Motor neuron (in vitro differentiated cells): Measurements from ENCODE around the gene ZBTB7C. TPM values are rescaled to one million over a fixed set of nuclear protein-coding genes. Genes with fewer than 3 reads are reported as not detected.

Source experiments
- ATAC-seq, 8 experiments: fragments of 200-7000 bp; cut with Tn5 transposase; replicated peaks in 6 of 8; 2 replicates each; pipeline ENCODE4 v1.8.0; 2021; ENCODE audit warnings: mild to moderate bottlenecking in 8 of 8, moderate library complexity in 8 of 8
- H3K27ac ChIP-seq, 2 donors: fragments of 250-450 bp; sonication (Bioruptor Pico); 2 replicates each; pipeline ENCODE4 v1.9.0; 2021; ENCODE audit warnings: antibody characterized with exemption in 2 of 2, mild to moderate bottlenecking in 2 of 2, moderate library complexity in 1 of 2
- H3K4me1 ChIP-seq, 2 donors: fragments of 250-450 bp; sonication (Bioruptor Pico); replicated peaks in 1 of 2; 2 replicates each; pipeline ENCODE4 v1.6.1; 2021; ENCODE audit warnings: antibody characterized with exemption in 2 of 2, mild to moderate bottlenecking in 2 of 2, moderate library complexity in 1 of 2
- H3K4me3 ChIP-seq, 5 donors: fragments of 250-450 bp; sonication (Bioruptor Pico); 2 replicates each; pipeline ENCODE4 v1.9.0; 2021; ENCODE audit warnings: antibody characterized with exemption in 5 of 5, mild to moderate bottlenecking in 5 of 5, moderate library complexity in 4 of 5
- WGBS, 10 experiments: fragments of 450-650 bp; shearing (Covaris generic); methylation state at CpG; one replicate each; pipeline ENCODE4 v1.0.0; 2022; 5-methylcytosine and 5-hydroxymethylcytosine counted together
- in situ Hi-C, 9 experiments: fragments of 400-800 bp; cut with MboI; loops; one replicate each; pipeline ENCODE4 v1.15.0; 2021; ENCODE audit warnings: low sequenced_read_pairs in 9 of 9, low pct_unique_long_range_greater_than_20kb in 2 of 9; ENCODE audit not compliant: unreplicated experiment in 9 of 9
- total RNA-seq, 8 experiments: library from RNA; unstranded; fragments of 300-600 nt; gene quantifications; 2 replicates each; pipeline versions ENCODE4 v1.2.3 to v1.2.4, GENCODE V29; 2022

ZBTB7C gene
- total RNA-seq, 8 experiments from 2014 or later = 0.36 to 11.2 (median 3.8) TPM

DNA sequence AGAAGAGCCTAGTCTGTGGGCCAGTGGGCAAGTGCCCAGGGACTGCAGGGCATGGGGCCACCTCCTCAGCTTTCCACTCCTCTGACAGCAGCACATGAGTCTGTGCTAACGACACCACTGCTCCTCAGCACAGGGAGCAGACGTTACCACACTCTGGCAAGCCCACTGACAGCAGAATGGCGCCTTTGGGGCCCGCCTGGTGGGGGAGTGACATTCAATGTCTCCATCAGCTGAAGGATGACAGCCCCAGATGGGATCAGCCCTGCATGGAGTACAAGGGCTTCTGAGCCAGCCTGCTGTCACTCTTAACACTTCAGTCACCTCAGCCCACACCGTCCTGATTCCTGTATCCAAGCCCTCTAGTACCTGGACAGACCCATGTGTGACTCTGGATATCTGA is 329.3 kb downstream of the ZBTB7C start:
- in situ Hi-C loops = no loop called here
- ATAC-seq = peak in 5 of 8 experiments; percentile 64 to 84 (median 70)
- H3K27ac ChIP-seq = peak overlapping the region in 1 of 2 donors; percentile 36
- peaks cover 14 to 18% of the 10 kb centered on the region in 2 donors for H3K4me1 ChIP-seq
- WGBS, 10 experiments = 69 to 100% (median 100%) methylated on average over 1 to 4 of the region's 5 CpGs; no CpG with 5 or more reads in 7 of the 10 experiments
- H3K4me3 ChIP-seq = no peak overlapping the region

DNA sequence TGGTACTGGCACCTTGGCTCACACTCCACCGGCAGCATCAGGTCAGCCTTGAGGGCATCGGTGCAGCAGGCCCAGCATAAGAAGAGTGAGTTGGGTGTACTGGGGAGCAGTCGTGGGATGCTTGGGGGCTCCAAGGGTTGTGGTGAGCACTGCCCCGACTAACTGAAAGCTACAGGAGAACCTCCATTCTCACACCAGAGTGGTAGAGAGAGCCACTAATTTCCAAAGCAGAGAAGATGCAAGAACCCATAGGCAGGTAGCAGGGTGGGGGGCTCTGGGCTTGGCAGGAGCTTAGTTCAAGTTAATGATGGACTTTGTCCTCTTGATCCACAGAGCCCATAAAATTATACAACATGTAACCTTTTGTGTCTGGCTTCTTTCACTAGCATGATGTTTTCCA is 330.7 kb downstream of the ZBTB7C start:
- no peak for ATAC-seq
- 90 to 92% methylated on average over 2 of the region's 4 CpGs; no CpG with 5 or more reads in 8 of the 10 experiments for WGBS, 10 experiments
- no peak overlapping the region for H3K27ac ChIP-seq

DNA sequence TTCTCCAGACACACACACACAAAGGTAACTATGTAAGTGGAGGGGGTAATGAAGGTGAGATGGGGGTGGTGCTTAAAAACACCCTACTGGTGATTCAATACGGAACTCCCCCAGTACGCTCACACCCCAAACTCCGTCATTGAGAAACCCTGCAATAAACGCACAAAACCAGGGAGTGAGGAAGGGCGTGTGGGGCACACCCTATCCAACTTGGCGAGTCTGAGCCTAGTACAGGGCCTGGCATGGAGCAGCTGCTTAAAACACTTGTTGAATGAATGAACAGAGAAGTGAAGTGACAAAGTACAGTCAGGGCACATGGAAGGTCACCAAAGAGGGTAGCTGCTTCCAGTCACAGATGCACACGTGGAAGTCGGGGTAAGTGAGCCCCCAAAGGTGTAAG is 331.9 kb downstream of the ZBTB7C start:
- Histone ChIP-seq H3K4me1 (peaks cover 10 to 18% of the 10 kb centered on the region in 2 donors), H3K4me3 (no peak overlapping the region), H3K27ac (no peak overlapping the region)
- no peak for ATAC-seq
- 50 to 100% (median 100%) methylated on average over 1 to 5 of the region's 8 CpGs; no CpG with 5 or more reads in 5 of the 10 experiments for WGBS, 10 experiments
- in situ Hi-C loops = no loop called here

More for the DNA sequence above, 330.7 kb downstream of the ZBTB7C start:
- Histone ChIP-seq H3K4me1 (peaks cover 12 to 22% of the 10 kb centered on the region in 2 donors), H3K4me3 (no peak overlapping the region)
- in situ Hi-C loops = no loop called here

DNA sequence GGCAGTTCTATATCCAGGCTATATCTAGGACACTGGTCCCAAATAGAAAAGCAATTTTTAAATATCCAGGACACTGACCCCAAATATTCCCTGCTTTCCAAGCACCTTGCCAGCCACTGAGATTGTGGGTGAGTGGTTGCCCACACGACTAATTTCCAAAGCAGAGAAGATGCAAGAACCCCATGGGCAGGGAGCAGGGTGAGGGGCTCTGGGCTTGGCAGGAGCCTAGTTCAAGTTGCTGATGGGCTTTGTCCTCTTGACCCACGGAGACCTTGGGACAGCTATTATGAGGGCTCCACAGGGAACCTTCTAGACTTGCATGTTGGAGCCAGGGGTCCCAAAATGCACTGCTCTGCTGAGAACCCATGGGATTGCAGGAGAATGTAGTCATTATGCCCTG is 332.7 kb downstream of the ZBTB7C start:
- Histone ChIP-seq H3K4me3 (no peak overlapping the region), H3K27ac (no peak overlapping the region), H3K4me1 (peaks cover 10 to 18% of the 10 kb centered on the region in 2 donors)
- ATAC-seq = no peak
- 60% methylated on average over 1 of the region's 2 CpGs; no CpG with 5 or more reads in 8 of the 10 experiments for WGBS, 10 experiments
- in situ Hi-C loops = no loop called here

DNA sequence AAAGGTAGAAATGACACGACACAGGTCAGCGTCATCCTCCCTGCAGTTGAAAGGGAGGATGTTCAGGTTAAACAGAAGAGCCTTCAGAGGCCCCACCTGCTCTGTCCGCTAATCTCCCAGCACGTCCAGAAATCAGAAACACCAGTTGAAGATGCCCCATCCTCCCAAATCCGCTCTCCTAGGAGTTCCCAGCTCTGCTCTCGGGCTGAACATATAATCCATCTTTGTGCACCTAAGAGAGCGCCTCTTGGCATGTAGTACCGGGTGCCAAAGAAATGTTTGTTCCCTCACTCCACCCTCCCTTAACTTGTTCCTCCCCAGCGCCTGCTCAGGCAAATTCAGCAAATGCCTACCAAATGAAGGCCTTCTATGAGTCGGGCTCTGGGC is 333.5 kb downstream of the ZBTB7C start:
- 57 to 100% (median 85%) methylated on average over 1 to 4 of the region's 10 CpGs; no CpG with 5 or more reads in 3 of the 10 experiments for WGBS, 10 experiments
- no peak for ATAC-seq
- H3K4me1 ChIP-seq = peaks cover 11 to 18% of the 10 kb centered on the region in 2 donors
- no peak overlapping the region for H3K27ac ChIP-seq
- H3K4me3 ChIP-seq = no peak overlapping the region
- in situ Hi-C loops = no loop called here

DNA sequence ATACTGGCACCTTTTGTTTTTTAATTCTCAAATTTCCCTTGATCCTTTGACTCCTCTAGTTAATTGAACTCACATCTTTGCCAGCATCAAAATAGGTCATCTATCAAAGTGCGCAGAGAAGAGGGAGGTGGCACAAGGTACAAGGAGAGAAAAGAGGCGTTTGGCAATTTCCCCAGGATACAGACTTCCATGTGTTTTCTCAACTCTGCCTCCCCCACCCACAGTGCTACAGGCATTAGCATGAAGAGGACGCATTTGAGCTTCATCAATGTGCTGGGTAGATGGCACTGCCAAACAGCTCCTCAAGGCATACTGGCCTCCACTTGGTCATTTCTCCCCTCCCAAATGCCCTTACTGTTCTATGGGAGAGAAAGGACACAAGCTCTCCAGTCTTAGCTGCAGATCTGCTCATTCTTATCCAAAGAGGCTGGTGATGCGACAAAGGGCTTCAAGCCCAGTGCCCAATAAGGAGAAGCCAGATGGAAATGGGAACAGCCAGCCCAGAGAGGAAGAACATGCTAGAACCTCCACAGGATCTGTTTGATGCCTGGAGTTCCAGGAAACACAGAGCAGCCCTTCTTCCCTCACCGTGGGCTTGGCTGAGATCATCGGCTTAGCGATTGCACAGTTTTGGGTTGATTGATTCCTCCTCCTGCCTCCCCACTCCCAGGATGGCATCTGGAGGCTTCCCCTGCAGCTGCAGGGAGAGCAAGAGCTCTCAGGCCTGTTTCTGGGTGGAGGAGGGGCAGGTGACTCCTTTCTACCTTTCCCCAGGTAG is 334.1 kb downstream of the ZBTB7C start:
- H3K27ac ChIP-seq = no peak overlapping the region
- in situ Hi-C loops = no loop called here
- 27 to 100% (median 79%) methylated on average over 1 to 7 of the region's 7 CpGs; no CpG with 5 or more reads in 1 of the 10 experiments for WGBS, 10 experiments

DNA sequence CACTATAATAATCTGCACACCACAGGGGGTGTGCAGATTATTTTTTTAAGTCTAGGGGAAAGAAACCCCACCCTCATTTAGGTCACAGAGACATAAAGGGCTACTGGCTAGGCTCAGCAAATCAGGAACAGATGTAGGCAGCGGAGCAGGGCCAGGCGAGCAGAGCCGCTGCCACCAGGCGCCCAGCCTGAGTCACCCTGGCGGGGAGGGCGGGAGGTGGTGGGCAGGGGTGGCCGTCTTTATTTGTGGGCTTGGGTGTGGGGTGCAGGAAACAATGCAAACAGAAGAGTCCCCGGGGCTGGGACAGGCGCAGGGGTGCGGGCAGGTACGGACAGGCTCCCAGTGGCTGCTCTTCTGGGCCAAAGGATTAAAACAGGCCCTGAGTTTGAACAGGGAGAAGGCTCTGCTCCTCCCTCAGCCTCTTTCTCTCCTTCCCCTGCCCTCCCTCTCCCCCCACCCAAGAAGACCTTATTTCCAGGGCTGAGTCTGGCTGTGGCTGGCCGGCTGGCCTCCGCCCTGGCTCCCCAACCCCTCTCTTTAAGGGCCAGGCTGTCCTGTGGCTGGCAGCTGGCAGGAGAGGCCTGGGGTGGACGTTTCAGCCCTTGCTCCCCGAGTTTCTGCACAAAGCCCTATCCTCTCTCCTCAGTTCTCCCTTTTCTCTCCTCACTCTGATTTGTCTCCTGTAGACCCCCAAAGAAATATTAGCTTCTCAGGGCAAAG is 335.8 kb downstream of the ZBTB7C start:
- WGBS, 10 experiments = 0 to 86% (median 76%) methylated on average over 1 to 2 of the region's 15 CpGs; no CpG with 5 or more reads in 5 of the 10 experiments
- no peak overlapping the region for H3K27ac ChIP-seq
- in situ Hi-C loops = no loop called here

More for the DNA sequence above, 334.1 kb downstream of the ZBTB7C start:
- Histone ChIP-seq H3K4me1 (peaks cover 9 to 14% of the 10 kb centered on the region in 2 donors), H3K4me3 (no peak overlapping the region)
- ATAC-seq = peak in 5 of 8 experiments; percentile 31 to 72 (median 68)

DNA sequence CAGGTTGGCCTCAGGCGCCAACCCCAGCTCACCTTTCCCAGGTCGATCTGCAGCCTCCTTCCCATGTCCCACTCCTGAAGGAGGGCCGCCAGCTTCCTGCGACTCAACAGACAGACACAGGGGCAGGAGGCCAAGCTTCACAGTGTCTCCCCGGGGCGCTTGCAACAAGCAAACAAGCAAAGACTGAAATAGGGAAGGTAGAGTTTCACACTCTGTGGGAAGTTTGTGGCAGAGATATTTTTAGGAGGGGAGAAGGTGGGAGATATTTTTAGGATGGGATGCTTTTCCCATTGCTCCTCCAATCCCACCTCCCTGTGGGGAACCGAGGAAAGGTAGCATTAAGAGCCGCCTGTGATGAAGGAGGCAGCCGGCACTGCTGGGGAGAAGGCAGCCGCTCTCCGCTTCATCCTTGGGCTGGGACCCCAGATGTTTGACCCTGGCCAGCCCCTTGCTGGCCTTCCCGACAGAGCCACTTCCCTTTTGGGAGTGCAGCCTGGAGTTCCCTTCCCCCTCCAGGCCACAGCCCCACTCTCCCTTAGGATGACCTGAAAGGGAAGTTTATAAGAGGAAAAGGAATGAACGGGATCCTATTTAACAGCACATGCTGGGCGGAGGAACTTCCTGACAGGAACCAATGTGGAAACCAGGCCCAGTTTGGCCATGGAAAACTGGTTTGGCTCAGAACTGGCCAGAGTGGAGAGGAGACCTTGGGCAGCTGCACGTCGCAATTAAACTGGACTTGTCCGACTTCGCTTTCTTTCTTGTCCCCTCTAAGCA is 336.6 kb downstream of the ZBTB7C start:
- H3K4me1 ChIP-seq = peaks cover 3 to 8% of the 10 kb centered on the region in 2 donors
- H3K27ac ChIP-seq = no peak overlapping the region
- ATAC-seq = peak in 3 of 8 experiments; percentile 9 to 51 (median 49)
- WGBS, 10 experiments = 30 to 87% (median 57%) methylated on average over 1 to 7 of the region's 18 CpGs; no CpG with 5 or more reads in 3 of the 10 experiments
- no peak overlapping the region for H3K4me3 ChIP-seq
- in situ Hi-C loops = no loop called here

More for the DNA sequence above, 335.8 kb downstream of the ZBTB7C start:
- Histone ChIP-seq H3K4me1 (peaks cover 3 to 8% of the 10 kb centered on the region in 2 donors), H3K4me3 (no peak overlapping the region)
- ATAC-seq = peak in 7 of 8 experiments; percentile 17 to 93 (median 49)

DNA sequence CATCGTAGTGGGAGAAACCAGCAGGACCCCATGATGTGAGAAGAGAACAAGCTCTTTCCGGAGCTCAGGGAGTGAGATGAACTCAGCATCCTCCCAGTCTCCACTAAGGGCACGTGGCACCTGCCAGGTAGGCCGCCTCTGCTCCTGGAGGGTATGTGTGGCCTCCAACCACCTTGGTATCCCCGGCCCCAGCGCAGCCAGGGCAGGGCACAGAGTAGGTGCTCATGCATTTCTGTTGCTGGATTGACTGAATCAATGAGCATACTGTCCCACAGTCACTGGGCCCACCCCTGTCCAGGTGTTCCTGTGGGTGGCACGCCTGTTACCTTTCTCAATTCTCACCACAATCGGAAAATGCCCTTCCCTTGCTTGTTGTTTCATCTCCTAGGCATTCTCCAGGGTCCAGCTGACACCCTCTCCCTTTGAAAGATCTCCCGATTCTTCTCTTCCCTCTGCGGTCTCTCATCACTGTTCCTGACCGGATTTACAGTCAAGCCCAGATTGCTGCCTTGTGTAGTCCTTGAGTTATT is 340.2 kb downstream of the ZBTB7C start:
- 60 to 91% (median 87%) methylated on average over 1 to 7 of the region's 11 CpGs; no CpG with 5 or more reads in 2 of the 10 experiments for WGBS, 10 experiments
- in situ Hi-C loops = no loop called here
- no peak for ATAC-seq

DNA sequence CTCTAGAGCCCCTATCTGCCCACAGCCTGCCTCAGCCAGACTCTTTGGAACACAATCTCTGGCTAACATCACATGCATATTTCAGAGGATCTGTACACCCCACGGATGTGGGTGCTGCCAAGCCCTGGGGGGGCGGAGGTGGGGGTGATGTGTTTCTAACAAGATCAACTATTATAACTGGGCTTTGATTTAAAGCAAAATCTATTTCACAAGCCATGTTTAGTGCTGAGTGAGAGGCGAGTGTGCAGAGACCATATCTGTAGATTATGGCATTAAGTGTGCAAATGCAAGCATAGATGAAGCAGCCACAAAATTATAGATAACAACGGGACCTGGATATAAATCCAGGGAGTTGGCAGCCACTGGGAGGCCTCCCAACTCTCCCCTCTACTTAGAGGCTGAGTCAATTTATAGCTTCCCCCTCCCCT is 342.9 kb downstream of the ZBTB7C start:
- peaks cover 3 to 8% of the 10 kb centered on the region in 2 donors for H3K4me1 ChIP-seq
- H3K4me3 ChIP-seq = no peak overlapping the region
- 40 to 100% (median 78%) methylated on average over 1 to 2 of the region's 4 CpGs; no CpG with 5 or more reads in 4 of the 10 experiments for WGBS, 10 experiments
- in situ Hi-C loops = no loop called here
- peak in 1 of 8 experiments; percentile 15 for ATAC-seq
- no peak overlapping the region for H3K27ac ChIP-seq

More for the DNA sequence above, 340.2 kb downstream of the ZBTB7C start:
- no peak overlapping the region for H3K27ac ChIP-seq
- peaks cover 3 to 8% of the 10 kb centered on the region in 2 donors for H3K4me1 ChIP-seq
- no peak overlapping the region for H3K4me3 ChIP-seq

DNA sequence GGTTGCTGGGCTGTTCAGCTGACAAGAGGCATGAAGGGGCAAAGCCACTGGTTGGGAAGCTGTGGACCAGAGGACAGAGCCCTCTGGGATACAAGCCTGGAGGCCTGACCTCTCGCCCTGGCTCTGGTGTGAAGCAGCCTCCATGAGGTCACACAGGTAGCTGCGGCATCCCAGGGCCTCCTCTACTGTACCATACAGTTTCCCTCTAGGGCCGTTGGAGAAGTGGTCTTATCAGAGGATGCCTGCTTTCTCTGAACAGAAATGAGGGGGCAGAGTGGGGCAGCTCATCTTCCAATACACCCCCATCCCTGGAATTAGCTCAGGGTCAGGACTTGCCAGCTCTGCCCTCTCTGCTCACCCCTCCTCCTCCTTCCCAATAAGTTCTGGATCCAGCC is 343.6 kb downstream of the ZBTB7C start:
- no peak overlapping the region for H3K27ac ChIP-seq
- in situ Hi-C loops = no loop called here
- 40% methylated on average over 2 of the region's 3 CpGs; no CpG with 5 or more reads in 9 of the 10 experiments for WGBS, 10 experiments

DNA sequence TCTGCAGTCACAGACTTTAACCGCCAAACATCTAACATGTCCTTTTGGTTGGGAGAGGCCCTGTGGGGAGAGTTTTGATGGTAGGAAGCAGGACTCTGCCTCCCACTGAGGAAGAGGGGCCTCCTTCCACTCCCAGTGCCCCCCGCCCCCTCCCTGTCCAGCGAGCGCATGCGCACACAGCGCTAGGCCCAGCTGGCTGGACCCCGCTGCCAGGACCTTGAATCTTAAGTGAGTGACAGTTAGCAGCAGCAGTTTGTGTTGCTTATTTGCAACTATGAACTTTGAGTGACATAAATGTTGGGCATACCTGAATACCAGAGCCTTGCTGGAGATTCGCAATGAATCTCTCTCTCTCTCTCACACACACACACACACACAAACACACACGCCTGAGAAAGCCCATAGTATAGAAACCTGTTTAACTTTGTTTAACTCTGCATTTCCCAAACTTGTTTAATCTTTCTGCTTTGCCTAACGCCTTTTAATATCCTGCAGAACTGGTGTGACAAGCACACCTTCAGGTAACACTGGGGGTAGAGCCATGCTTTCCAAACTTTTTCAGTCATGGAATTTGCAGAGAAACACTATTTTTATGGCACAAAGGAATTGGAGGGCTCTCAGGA is 344.1 kb downstream of the ZBTB7C start:
- 33 to 100% (median 85%) methylated on average over 1 to 4 of the region's 10 CpGs; no CpG with 5 or more reads in 5 of the 10 experiments for WGBS, 10 experiments
- no peak for ATAC-seq
- Histone ChIP-seq H3K4me1 (peaks cover 4 to 11% of the 10 kb centered on the region in 2 donors), H3K4me3 (no peak overlapping the region), H3K27ac (no peak overlapping the region)
- in situ Hi-C loops = no loop called here

More for the DNA sequence above, 343.6 kb downstream of the ZBTB7C start:
- Histone ChIP-seq H3K4me3 (no peak overlapping the region), H3K4me1 (peaks cover 0 to 8% of the 10 kb centered on the region in 2 donors)
- no peak for ATAC-seq
